Measurements from ENCODE around the gene LDB2.

Gene LDB2

GRCh38 chr4:16684935-16685334 is 213.5 kb downstream of the LDB2 start:
- H3K27me3 Mint-ChIP-seq (ENCODE audit: low read depth, poor library complexity): no peaks in the 10 kb centered on the region
- no peaks in the 10 kb centered on the region for H3K9me3 Mint-ChIP-seq
- no peaks in the 10 kb centered on the region for H3K36me3 Mint-ChIP-seq (ENCODE audit: low read depth)
- no peak for TF ChIP-seq CTCF (IDR thresholded peaks at IDR 0.05)
- no peak for DNase-seq
- H3K4me3 Mint-ChIP-seq: no peak overlapping the region
- H3K4me1 Mint-ChIP-seq: peaks cover 17% of the 10 kb centered on the region
- no peak overlapping the region for H3K27ac Mint-ChIP-seq

- H3K27ac Mint-ChIP-seq: no peak overlapping the region
- no peak overlapping the region for H3K4me3 Mint-ChIP-seq
- H3K4me1 Mint-ChIP-seq: peaks cover 22% of the 10 kb centered on the region
- H3K27me3 Mint-ChIP-seq (ENCODE audit: low read depth, poor library complexity): peaks cover 2% of the 10 kb centered on the region
- no peak for TF ChIP-seq CTCF (IDR thresholded peaks at IDR 0.05)
- no peaks in the 10 kb centered on the region for H3K36me3 Mint-ChIP-seq (ENCODE audit: low read depth)
- no peaks in the 10 kb centered on the region for H3K9me3 Mint-ChIP-seq
- no peak for DNase-seq
Observed at GRCh38 chr4:16684097-16684496, 214.3 kb downstream of the LDB2 start.

- no peak for TF ChIP-seq CTCF (IDR thresholded peaks at IDR 0.05)
- H3K27ac Mint-ChIP-seq: no peak overlapping the region
- H3K27me3 Mint-ChIP-seq (ENCODE audit: low read depth, poor library complexity): peaks cover 2% of the 10 kb centered on the region
Observed at GRCh38 chr4:16682975-16683374, 215.5 kb downstream of the LDB2 start.

GRCh38 chr4:16677001-16677944 is 221.2 kb downstream of the LDB2 start:
- Mint-ChIP-seq H3K27ac (no peak overlapping the region), H3K4me3 (no peak overlapping the region), H3K4me1 (peaks cover 17% of the 10 kb centered on the region), H3K27me3 (ENCODE audit: low read depth, poor library complexity) (peaks cover 2% of the 10 kb centered on the region), H3K9me3 (no peaks in the 10 kb centered on the region), H3K36me3 (ENCODE audit: low read depth) (no peaks in the 10 kb centered on the region)
- no peak for DNase-seq
- no peak for TF ChIP-seq CTCF (IDR thresholded peaks at IDR 0.05)

More at GRCh38 chr4:16682975-16683374, 215.5 kb downstream of the LDB2 start:
- Mint-ChIP-seq H3K4me3 (no peak overlapping the region), H3K36me3 (ENCODE audit: low read depth) (no peaks in the 10 kb centered on the region), H3K9me3 (no peaks in the 10 kb centered on the region), H3K4me1 (peaks cover 22% of the 10 kb centered on the region)
- DNase-seq: no peak

- peaks cover 2% of the 10 kb centered on the region for H3K27me3 Mint-ChIP-seq (ENCODE audit: low read depth, poor library complexity)
- H3K27ac Mint-ChIP-seq: no peak overlapping the region
- no peak overlapping the region for H3K4me3 Mint-ChIP-seq
- H3K9me3 Mint-ChIP-seq: no peaks in the 10 kb centered on the region
- no peak for TF ChIP-seq CTCF (IDR thresholded peaks at IDR 0.05)
- H3K36me3 Mint-ChIP-seq (ENCODE audit: low read depth): no peaks in the 10 kb centered on the region
- no peak for DNase-seq
- H3K4me1 Mint-ChIP-seq: peaks cover 17% of the 10 kb centered on the region
Observed at GRCh38 chr4:16676230-16676770, 222.1 kb downstream of the LDB2 start.

All from nephron progenitor cell (in vitro differentiated cells).